ENCODE data around the gene DNAH1.
A peak's percentile ranks its signal among the peaks of the same experiment; 100 is the strongest.

DNAH1 gene

DNA sequence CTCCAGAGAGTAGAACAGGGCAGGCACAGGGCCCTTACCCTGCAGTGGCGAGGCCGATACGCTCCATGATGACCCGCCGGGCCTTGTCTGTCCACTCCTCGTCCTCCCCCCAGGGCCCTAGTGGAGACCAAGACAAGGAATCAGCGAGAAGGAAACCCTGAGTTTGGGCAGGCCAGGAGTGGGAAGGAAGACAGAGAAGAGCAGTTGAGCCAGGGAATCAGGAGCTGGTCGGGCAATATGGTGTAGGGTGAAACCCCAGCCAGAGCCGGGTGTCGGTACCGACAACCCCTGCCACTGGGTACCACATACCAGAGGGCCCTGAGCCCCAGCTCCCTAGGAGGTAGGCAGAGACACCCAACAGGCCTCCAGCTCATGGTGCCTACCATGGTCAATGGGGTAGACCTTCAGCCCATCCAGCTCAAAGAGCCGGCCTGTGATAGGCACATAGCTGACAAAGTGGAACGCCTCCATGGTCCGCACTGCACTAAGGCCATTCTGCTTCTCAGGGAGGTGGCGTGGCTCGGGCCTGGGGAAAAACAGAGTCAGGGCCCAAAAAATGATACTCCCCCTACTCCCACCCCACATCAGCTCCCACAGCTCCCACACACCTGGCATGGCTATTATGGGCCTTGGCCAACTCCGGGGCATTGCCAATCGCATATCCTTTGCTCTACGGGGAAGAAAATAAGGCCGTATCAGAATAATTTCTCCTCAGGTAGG is 90.8 kb downstream of the DNAH1 start:
- no peak for DNase-seq

DNA sequence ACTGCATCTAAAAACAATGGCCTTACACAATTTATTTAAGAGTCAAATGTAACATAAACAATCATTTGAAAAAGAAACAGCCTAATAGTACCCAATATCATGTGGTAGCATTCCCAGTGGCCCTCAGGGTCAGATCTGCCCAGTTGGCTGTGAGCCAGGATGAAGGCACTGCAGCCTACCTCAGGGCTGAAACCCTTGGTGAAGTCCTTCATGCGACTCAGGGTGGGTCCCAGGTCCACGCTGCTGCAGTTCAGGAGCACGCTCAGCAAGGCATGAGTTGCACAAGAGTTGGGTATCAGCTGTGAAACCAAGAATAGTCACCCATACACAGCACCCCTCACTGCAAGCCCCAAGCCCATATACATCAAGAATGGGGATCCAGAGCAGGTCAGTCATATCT is 91.7 kb downstream of the DNAH1 start:
- DNase-seq, result no peak

DNA sequence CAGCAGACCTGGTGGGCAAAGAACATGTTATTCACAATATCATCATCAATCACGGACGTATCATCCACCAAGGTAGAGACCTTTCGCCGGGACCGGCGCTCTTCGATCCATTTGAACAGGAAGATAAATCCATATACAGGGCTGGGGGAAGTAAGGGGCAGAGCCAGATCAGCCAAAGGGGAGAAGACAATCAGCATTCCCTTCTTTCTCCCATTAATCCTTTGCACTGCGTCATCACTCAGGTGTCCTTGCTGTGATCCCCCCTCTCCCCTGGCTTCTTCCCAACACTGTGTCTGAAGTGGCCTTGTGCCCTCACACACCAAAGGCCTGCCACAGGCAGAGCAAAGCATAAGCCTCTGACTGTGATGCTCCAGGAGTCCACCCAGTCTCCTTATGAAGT is 92.3 kb downstream of the DNAH1 start:
- no peak for DNase-seq

DNA sequence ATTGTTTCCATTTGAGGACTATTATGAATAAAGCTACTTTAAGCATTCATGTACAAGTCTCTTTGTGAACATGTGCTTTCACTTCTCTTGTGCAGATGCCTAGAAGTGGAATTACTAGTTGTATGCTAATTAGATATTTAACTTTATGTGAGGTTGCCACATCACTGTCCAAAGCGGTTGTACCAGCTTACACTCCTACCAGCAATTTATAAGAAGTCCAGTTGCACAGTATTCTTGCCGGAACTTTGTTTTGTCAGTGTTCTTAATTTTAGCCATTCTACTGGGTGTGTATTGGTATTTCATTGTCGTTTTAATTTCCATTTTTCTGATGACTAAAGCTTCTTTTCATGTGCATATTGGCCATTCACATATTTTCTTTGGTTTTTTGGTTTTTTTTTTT is 99.7 kb downstream of the DNAH1 start:
- DNase-seq, result no peak

DNA sequence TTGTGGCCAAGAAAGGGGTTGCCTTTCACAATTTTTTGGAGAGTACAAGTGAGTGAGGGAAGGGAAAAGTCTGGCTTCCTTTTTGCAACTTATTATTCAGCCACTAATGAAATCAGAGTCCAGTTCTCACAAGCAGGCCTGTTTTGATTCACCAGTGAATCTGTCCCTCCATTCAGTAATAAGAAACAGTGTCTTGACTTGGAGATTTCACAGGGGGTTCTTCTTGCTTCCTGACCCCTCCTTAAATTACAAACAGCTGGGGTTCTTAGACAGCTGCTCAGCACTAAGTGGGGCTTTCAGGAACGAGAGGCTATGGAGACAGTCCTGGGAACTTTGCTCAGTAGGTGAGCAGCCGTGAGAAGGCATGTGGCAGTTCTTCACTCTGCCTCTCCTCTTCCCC is 104.3 kb downstream of the DNAH1 start:
- no peak for DNase-seq

DNA sequence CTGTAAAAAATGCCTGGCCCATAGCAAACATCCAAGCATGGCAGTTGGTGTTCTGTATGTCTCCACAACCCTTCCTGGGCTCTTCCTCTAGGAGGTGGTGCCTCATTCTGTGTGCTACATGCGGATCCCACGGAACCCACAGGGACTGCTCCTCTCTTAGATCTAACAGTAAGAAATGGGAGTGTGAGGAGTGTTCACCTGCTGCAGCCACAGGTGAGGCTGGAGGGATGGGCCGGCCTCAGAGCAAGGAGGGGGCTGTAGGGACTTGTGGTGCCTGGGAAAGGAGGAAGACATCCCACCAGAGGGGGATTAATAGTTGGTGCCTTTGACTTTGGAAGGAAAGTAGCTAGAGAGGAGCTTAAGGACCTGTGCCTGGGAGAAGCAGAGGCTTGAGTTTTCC is 106.5 kb downstream of the DNAH1 start:
- no peak for DNase-seq

DNA sequence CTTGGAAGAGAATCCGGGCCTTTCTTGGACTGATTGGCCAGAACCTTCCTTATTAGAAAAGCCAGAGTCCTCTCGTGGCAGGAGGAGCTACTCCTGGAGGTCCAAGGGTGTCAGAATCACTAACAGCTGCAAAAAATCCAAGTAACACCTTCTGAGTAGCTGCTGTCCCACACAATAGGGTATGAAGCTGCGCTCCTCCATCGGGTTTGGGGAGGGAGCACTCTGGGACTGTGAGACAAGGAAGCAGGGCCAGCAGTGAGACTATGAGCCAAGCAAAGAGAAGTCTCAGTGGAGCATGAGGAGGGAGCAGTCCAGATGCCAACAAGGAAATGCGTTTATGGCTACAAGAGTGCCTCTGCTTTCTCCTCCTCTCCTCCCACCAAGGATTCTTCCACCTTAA is 107.1 kb downstream of the DNAH1 start:
- no peak for DNase-seq

DNA sequence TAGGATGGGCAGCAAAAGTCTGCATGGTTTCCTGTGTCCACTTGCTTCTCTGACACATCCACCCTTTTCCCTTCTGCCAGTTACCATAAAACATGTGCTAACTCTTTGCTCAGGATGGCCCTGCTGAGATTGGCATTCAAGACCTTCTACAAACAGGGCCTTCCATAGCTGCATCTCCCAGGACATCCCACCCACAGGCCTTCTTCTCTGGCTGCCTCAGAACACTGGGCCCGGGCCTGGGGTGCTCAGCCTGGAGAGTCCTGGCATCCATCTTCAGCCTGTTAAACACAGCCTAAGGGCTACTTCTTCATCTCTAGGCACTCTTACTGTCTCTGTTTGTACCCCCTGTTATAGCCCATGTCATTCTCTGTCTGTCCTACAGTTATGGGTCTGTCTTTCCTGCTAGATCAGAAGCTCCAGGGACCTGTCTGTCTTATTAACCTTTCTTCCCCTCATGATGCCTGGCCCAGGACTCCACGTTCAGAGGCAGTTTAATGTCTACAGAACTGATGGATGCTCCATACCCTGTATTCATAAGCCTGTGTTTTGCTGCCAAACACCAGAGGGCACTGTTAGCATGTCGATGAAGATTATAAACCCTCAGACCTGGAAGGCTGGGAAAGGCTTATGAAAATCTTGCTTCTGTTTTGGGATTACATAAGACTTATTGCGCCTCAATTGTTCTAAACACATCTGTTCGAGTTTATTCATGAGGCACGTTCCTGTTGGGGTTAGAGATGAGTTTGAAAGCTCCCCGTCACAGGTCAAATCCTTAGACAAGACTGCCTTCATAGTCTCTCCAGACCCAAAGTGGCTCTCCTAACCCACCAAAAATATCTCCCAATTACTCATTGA is 112.3 kb downstream of the DNAH1 start:
- peak in 1 of 2 donors; percentile 31 for DNase-seq

DNA sequence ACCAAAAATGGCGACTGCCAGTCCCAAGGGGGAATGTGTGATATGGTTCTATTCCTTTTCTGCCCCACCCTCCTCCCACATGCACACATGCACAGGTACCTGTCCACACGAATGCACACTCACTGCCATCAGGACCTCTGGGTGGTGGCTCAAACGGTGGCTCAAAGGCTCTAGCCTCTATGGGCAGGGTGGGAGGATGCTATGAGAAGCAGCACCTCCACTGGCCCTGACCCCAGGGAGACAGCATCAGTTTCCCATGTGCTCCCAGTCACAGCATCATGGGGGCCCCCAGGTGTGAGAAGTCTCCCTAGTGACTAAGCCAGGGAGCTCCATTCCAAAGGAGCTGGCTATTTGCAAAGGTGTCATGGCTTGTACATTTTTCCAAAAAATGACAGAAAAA is 112.9 kb downstream of the DNAH1 start:
- no peak for DNase-seq

DNA sequence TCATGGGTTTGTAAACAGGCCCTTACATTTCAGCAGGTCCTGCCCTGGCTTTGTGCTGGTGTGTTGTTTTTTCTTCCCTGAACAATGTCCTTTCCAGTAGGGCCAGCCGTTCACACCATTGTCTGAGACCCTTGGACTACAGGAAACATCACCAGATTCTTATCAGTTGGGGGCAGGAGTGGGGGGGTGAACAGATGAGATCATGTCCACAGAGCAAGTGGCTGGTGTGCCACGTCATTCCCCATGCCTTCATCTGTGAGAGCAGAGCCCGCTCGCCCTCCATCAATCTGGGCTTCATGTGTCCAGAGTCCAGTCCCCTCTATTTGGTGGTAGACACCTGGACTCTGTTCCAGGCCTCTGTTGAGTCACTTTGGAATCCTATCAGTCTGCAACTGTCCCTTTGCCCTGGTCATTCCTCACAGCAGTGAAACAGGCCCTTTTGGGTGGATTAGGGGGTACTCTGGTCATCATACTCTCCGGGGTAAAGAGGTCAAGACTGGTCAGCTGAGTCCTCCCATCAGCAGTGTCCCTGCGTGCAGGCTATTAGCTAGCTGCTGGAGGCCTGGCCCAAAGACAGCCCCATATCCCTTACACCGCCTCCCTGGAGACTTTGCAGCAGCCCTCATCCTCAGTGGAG is 113.8 kb downstream of the DNAH1 start:
- DNase-seq, result no peak

DNA sequence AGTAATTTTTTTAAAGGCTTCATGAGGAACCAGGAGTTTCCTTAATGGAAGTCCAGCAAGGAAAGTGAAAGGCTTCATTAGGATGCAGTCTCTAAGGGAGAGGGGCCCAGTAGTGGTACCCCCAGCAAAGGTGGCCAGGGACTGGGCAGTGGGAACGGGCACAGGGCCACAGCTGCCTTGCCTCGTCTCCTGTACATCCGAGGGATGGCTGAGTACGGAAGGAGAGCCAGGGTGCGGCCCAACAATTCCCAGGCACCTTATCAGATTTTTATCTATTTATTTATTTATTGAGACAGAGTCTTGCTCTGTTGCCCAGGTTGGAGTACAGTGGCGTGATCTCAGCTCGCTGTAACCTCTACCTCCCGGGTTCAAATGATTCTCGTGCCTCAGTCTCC is 114.3 kb downstream of the DNAH1 start:
- no peak for DNase-seq

DNA sequence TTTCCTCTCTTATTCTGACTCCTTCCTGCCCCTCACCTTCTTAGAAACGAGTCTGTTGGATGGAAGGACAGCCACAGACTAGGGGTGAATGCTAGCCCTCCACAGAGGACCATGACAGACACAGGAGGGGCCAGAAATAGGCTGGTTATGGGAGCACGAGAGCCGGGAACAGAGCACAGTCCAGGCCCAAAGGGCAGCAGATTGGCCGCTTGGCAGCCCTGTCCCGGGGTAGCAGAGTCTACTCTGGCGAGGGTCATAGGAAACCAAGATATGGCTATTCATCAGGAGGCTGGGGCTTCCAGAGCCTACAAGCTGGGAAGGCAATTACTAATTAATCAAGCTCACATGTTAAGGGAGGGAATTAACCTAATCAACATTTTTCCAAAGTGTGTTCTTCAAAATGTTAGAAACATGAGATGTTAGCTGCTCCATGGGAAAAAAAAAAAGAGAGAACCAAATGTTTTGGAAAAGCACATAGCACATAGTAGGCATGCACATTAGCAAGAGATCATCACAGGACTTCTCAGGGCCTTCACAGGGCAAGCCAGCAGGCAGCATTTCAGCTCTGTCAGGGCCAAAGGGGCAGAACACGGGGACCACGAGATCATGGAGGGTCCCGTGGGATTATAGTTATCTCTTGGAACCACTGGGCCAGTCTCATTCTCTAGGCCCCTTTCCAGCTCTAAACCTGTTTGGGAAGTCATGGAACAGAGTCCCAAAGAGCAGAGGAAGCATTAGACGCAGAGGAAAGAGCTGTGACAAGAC is 115.5 kb downstream of the DNAH1 start:
- DNase-seq, result no peak

DNA sequence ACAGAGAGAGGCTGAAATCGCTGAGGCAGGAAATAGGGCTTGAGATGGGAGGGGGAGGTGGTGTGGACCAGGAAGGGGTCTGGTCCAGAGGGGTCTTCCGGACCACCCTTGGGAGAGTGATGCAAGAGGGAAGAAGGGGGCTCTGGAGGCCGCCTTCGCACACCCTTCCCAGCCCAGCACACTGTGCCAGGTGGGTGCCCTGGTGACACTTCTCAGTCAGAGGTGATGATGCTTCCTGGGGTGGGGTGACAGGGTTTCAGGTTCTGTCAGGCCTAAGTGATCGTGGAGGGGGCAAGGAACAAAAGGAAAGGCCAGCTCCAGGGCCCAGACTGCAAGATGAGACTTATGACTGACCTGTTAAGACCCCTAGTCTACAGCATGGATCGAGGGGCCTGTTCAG is 116.1 kb downstream of the DNAH1 start:
- DNase-seq, result no peak

DNA sequence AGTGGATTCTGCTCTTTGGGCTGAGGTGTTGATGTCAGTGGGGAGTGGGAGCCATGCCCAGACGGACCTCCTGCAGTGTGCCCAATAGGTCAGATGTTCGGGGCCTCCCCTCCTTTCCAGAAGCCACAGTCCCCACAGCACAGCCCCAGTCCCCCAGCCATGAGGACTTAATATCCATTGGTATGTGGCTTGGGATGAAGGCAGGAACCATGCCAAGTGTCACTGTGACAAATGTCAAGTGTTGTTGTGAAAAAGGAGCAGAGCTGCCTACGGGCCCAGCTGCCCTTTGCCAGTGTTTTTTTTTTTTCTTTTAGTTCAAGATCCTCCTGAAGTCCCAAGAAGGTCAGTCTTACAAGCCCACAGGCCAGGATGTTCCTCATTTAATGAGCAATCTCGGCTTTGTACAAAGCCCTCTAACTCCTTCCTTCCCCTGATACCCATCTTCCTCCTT is 116.6 kb downstream of the DNAH1 start:
- DNase-seq, result no peak

DNA sequence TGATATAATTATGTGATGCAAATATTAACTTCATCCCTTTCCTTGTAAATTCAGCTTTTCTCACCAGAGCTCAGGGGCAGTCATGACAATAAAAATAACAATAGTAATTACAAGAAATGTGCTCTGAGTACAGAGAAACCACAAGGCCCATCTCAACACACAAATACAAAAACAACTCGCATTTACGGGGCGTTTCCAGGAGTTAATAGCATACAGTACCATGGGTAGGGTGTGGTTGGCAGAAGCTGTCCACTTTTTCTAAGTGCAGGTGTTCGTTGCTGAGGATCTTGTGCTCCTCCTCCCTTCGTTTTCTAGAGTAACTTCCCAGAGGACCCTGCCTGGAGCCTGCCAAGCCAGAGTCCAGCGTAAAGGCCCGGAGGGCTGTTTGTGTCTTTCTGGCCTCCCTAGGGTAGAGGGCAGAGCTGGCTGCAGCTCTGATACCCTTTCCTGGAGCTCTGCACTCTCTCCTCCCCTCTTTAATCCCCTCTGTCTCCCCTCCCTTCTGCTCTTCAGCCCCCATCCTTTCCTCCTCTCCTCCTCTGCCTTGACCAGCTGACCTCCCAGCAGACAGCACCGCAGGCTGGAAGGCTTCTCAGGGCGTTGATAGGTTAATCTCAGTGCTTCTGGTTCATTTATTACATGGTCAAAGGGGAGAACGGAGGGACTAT is 117.3 kb downstream of the DNAH1 start:
- no peak for DNase-seq

DNA sequence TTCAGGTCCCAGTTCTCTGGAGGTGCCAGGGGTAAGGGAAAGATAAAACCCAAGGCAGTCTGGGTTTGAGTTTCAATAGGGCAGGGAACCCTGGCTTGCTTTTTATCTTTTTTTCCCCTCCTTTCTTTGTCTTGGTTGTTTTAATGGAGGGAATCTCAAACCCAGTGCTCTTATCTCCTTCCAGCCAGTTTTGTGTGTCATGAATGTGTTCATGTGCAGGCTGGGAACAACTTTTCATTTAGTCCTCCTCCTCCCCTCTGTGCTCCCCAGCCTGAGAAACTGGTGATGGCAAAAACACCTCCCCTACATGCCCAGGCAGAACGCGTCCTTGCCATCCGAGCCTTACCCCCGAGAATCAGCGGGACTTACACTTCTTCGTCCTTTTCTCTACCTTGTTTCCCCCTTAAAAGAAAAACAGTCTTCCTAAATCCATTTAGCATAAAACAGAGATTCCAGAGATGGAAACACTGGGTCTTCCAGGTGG is 117.9 kb downstream of the DNAH1 start:
- no peak for DNase-seq

DNA sequence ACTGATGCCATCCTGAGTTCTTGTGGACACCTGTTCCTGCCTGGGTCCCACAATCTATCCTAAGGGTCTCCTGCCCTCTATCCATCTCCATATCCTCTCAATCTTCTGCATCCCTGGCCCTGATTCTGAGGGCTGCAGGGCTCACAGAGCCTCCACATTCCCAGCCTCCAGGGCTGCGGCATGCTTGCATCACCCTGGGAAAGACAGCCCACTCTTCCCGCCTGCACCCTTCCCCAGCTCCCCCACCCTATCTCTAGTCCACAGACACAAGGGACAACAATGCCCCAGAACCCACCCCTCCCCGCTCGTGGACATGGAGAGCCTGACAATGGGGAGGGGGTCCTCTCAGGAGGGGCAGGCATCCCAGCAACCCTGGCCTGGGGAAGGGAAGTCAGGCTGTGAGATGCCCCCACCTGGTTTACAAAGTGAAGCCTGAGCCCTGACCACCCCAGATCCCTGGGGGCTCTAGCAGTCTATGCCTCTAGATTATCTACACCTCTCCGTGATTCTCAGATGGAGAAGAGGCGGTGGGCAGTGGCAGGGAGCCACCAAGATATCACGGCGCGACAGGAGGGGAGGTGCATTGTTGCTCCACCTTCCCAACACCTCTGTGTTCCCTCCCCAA is 118.5 kb downstream of the DNAH1 start:
- no peak for DNase-seq

DNA sequence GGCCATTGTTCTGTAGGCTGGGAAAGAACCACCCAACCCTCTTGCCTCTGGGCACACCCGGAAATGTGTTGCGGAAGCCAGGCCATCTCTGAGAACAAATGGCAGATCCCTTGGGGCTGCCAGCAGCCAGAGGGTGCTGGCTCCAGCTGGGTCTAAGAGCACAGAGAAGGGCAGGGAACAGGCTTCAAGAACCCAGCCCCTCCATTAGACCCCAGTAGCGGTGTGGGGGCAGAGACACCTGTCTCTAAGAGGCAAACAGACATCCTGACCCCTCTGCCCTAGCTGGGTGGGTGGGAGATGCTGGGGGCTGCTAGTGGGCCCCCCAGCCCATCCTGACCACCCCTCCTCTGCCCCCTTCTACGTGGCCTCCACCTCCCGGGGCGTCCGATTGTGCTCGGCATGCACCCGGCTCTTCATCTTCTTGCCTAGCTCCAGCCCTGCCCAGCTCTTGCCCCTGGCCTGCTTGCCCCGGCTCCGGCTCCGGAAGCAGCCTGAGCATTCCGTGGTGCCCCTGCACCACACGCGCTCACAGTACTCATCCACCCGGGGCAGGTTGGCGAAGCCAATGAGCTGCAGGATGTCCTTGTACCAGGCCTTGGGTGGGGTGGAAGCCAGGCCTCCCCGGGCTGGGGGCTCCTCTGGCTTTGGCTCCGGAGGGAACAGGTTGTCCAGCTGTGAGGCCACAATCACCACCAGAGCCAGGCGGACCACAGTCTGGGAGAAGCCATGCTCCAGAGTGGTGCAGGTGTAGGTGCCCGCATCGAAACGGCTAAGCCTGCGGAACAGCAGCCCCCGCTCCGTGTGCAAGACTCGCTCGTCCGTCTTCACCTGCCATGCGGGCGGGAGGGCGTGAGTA is 119.4 kb downstream of the DNAH1 start:
- DNase-seq, result no peak

DNA sequence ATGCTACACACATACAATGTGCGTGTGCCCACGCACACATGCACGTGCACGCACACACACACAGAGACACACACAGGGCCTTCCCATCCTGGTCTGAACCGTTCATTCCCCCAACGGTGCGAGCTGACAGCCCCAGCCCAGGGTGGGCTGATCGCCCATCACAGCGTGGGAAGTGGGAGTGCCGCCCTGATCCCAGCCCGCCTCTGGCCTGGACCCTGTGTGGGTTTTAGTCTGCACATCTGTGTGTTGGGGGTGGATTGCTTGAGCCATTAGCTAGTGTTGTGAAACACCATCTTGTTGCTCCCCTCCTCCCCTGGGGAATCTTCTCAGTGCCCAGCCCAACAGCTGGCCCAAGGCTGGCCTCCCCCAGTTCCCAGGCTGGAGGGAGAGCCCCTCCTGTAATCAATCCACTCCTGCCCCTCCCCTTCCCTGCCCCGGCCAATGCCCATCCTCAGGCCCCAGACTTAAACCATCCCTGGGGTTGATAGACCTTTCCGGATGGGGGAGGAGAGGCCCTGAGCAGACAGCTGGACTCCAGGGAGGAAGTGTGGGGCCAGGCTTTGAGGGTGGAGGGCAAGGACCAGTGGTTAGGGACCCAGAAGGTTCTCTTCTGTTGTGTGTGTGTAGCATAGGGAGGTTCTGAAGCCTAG is 120.5 kb downstream of the DNAH1 start:
- DNase-seq, result no peak

Measured in activated CD4-positive, alpha-beta T cell treated with anti-CD3 and anti-CD28 coated beads for 4 hours (primary cell).